HEK293 (cell line): Measurements from ENCODE around the gene TRIM28.
"Not testable (repeated sequence)": the region's sequence is repeated elsewhere in the genome, so short reads cannot be mapped to it uniquely, and the experiment has no call there.

ENCODE experiments used
- CTCF ChIP-seq: fragments of 450-650 bp; formaldehyde crosslinking; IDR thresholded peaks from 2 replicates; pipeline ENCODE4 v1.5.1; 2016; ENCODE audit warnings: missing biosample characterization, missing genetic modification characterization
- OVOL3 ChIP-seq: fragments of 450-650 bp; formaldehyde crosslinking; IDR thresholded peaks from 2 replicates; pipeline ENCODE4 v1.5.1; 2016; ENCODE audit warnings: missing biosample characterization, missing genetic modification characterization
- ZBTB20 ChIP-seq: fragments of 450-650 bp; formaldehyde crosslinking; IDR thresholded peaks from 2 replicates; pipeline ENCODE4 v1.5.1; 2016; ENCODE audit warnings: missing biosample characterization, missing genetic modification characterization
- ZBTB7A ChIP-seq: fragments of 450-650 bp; formaldehyde crosslinking; IDR thresholded peaks from 2 replicates; pipeline ENCODE4 v1.5.1; 2016; ENCODE audit warnings: low read depth, missing biosample characterization, missing genetic modification characterization
- ZNF175 ChIP-seq: fragments of 450-650 bp; formaldehyde crosslinking; IDR thresholded peaks from 2 replicates; pipeline ENCODE4 v1.5.1; 2016; ENCODE audit warnings: missing biosample characterization, missing genetic modification characterization
- ZNF19 ChIP-seq: fragments of 450-650 bp; formaldehyde crosslinking; IDR thresholded peaks from 2 replicates; pipeline ENCODE4; 2016; ENCODE audit warnings: missing biosample characterization, missing genetic modification characterization, low read depth
- ZNF202 ChIP-seq: fragments of 450-650 bp; formaldehyde crosslinking; IDR thresholded peaks from 2 replicates; pipeline ENCODE4 v1.5.1; 2016; ENCODE audit warnings: missing biosample characterization, missing genetic modification characterization, borderline replicate concordance
- ZNF24 ChIP-seq: fragments of 450-650 bp; formaldehyde crosslinking; IDR thresholded peaks from 2 replicates; pipeline ENCODE4 v1.5.1; 2016; ENCODE audit warnings: missing biosample characterization, missing genetic modification characterization
- ZNF311 ChIP-seq: fragments of 450-650 bp; formaldehyde crosslinking; IDR thresholded peaks from 2 replicates; pipeline ENCODE4 v1.5.1; 2017; ENCODE audit warnings: missing biosample characterization, missing genetic modification characterization, borderline replicate concordance
- ZNF660 ChIP-seq: fragments of 450-650 bp; IDR thresholded peaks from 2 replicates; pipeline ENCODE4 v1.5.1; 2018; ENCODE audit warnings: missing biosample characterization, mild to moderate bottlenecking, missing genetic modification characterization
- TF ChIP-seq, protein P1 (sequence below): fragments of 450-650 bp; formaldehyde crosslinking; IDR thresholded peaks from 2 replicates; pipeline ENCODE4 v1.5.1; 2016; ENCODE audit warnings: missing biosample characterization, missing genetic modification characterization

DNA sequence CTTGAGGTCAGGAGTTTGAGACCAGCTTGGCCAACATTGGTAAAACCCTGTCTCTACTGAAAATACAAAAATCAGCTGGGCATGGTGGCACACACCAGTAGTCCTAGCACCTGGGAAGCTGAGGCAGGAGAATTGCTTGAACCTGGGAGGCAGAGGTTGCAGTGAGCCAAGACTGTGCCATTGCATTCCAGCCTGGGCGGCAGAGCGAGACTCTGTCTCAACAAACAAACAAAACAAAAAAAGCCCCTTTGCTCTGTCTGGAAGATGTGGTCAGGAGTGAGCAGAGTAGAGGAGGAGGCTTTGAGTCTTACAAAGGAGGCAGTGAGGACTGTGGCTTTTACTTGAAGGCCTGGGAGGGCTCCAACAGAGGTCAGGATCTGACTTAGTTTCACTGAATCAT lies 33.7 kb downstream of the TRIM28 start:
- TF ChIP-seq ZBTB7A (tag by site-specific recombination); ZNF660 (tag by site-specific recombination); ZNF202 (tag by site-specific recombination); CTCF (tag by site-specific recombination); ZBTB20 (tag by site-specific recombination); OVOL3 (tag by site-specific recombination); ZNF175 (tag by site-specific recombination); ZNF24; ZNF19 (tag by site-specific recombination); ZNF311 (tag by site-specific recombination): not testable (repeated sequence)
- TF ChIP-seq, protein P1, sequence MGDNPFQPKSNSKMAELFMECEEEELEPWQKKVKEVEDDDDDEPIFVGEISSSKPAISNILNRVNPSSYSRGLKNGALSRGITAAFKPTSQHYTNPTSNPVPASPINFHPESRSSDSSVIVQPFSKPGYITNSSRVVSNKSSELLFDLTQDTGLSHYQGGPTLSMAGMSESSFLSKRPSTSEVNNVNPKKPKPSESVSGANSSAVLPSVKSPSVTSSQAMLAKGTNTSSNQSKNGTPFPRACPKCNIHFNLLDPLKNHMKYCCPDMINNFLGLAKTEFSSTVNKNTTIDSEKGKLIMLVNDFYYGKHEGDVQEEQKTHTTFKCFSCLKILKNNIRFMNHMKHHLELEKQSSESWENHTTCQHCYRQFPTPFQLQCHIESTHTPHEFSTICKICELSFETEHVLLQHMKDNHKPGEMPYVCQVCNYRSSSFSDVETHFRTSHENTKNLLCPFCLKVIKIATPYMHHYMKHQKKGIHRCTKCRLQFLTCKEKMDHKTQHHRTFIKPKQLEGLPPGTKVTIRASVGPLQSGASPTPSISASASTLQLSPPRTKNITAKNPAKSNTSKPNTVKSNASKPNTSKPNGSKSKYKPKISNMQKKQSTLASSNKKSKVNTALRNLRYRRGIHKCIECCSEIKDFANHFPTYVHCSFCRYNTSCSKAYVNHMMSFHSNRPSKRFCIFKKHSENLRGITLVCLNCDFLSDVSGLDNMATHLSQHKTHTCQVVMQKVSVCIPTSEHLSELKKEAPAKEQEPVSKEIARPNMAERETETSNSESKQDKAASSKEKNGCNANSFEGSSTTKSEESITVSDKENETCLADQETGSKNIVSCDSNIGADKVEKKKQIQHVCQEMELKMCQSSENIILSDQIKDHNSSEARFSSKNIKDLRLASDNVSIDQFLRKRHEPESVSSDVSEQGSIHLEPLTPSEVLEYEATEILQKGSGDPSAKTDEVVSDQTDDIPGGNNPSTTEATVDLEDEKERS (tag by site-specific recombination): not testable (repeated sequence)
